ENCODE results near the gene CFAP74. TPM values are rescaled to one million over a fixed set of nuclear protein-coding genes. Genes with fewer than 3 reads are reported as not detected.

Gene CFAP74
- total RNA-seq, 2 donors from 2014 or later = under 0.01 TPM; not detected in 1

Other genes with a start within 250 kb of the CFAP74 start
- 10 to 100 TPM; 51.7 to 56.3 TPM for gene NADK, start 225.3 kb downstream of the CFAP74 start, total RNA-seq
- gene GNB1, start 112.7 kb downstream of the CFAP74 start, total RNA-seq = 10 to 100 TPM; 71.3 to 79.1 TPM
- gene CALML6, start 88.5 kb downstream of the CFAP74 start, total RNA-seq = 1 to 10 TPM; 1.0 to 4.3 TPM
- gene TMEM52, start 84.5 kb downstream of the CFAP74 start, total RNA-seq = 100 to 1,000 TPM in 1 of 2 donors, 10 to 100 TPM in 1; 65.6 to 107 TPM
- gene GABRD, start 15.6 kb upstream of the CFAP74 start, total RNA-seq = not detected
- 10 to 100 TPM in 1 of 2 donors, 1 to 10 TPM in 1; 9.6 to 10.9 TPM for gene PRKCZ, start 46.6 kb upstream of the CFAP74 start, total RNA-seq
- gene FAAP20, start 191.0 kb upstream of the CFAP74 start, total RNA-seq = 10 to 100 TPM; 19.8 to 23.6 TPM
- 10 to 100 TPM; 15.8 to 33.0 TPM for gene SKI, start 224.5 kb upstream of the CFAP74 start, total RNA-seq